NK-92 (cell line): ENCODE measurements around the gene NTM.

Experiments used
- DNase-seq: peaks from one replicate; lab custom pipeline; 2025; ENCODE audit not compliant: unreplicated experiment; lab: John Stamatoyannopoulos, UW

Gene NTM

GRCh38 chr11:132264616-132265015, 894.2 kb downstream of the NTM start:
- no peak for DNase-seq

GRCh38 chr11:132278801-132279574, 908.6 kb downstream of the NTM start:
- no peak for DNase-seq

- no peak for DNase-seq
These were observed 913.6 kb downstream of the NTM start for GRCh38 chr11:132284048-132284447.

- DNase-seq, result no peak
These were observed 914.2 kb downstream of the NTM start for GRCh38 chr11:132284611-132285010.

GRCh38 chr11:132285631-132286030, 915.2 kb downstream of the NTM start:
- DNase-seq, result no peak

- DNase-seq, result no peak
These were observed 915.7 kb downstream of the NTM start for GRCh38 chr11:132286106-132286505.

- DNase-seq, result no peak
These were observed 917.6 kb downstream of the NTM start for GRCh38 chr11:132288036-132288435.

- DNase-seq, result no peak
These were observed 919.3 kb downstream of the NTM start for GRCh38 chr11:132289590-132290256.

- DNase-seq, result no peak
These were observed 923.2 kb downstream of the NTM start for GRCh38 chr11:132293586-132293985.

- no peak for DNase-seq
These were observed 926.7 kb downstream of the NTM start for GRCh38 chr11:132296946-132297610.

- no peak for DNase-seq
These were observed 927.9 kb downstream of the NTM start for GRCh38 chr11:132298357-132298756.

GRCh38 chr11:132300283-132300682, 929.9 kb downstream of the NTM start:
- no peak for DNase-seq

GRCh38 chr11:132301465-132301864, 931.0 kb downstream of the NTM start:
- DNase-seq, result no peak

- no peak for DNase-seq
These were observed 931.5 kb downstream of the NTM start for GRCh38 chr11:132301900-132302299.

- DNase-seq, result no peak
These were observed 937.0 kb downstream of the NTM start for GRCh38 chr11:132307309-132308020.

- DNase-seq, result no peak
These were observed 940.3 kb downstream of the NTM start for GRCh38 chr11:132310390-132311375.

- DNase-seq, result no peak
These were observed 941.3 kb downstream of the NTM start for GRCh38 chr11:132311703-132312102.

GRCh38 chr11:132312161-132312560, 941.7 kb downstream of the NTM start:
- DNase-seq, result no peak

GRCh38 chr11:132312701-132313111, 942.3 kb downstream of the NTM start:
- DNase-seq, result no peak

GRCh38 chr11:132314911-132315455, 944.6 kb downstream of the NTM start:
- DNase-seq, result no peak
